HL-60 (cell line): Measurements from ENCODE around the gene TSPAN18.

Experiments used
- DNase-seq, 2 experiments: peaks; one replicate each; pipeline ENCODE4 v3.0.0-alpha.2; 2010 to 2020; ENCODE audit warnings: low read depth in 1 of 2, low spot score in 1 of 2
- H3K27ac ChIP-seq: fragments of 250-450 bp; sonication (Bioruptor Pico); replicated peaks from 2 replicates; pipeline ENCODE4 v1.5.1; 2020; ENCODE audit warnings: mild to moderate bottlenecking, moderate library complexity
- H3K27me3 ChIP-seq: fragments of 250-450 bp; sonication (Bioruptor Pico); 2 replicates; pipeline ENCODE4 v1.5.1; 2021; ENCODE audit warnings: mild to moderate bottlenecking, moderate library complexity; ENCODE audit not compliant: insufficient read depth, poor library complexity, severe bottlenecking
- H3K4me3 ChIP-seq: replicated peaks from 2 replicates; pipeline ENCODE4 v1.5.1; 2011; ENCODE audit warnings: mild to moderate bottlenecking, control low read depth, low read length; ENCODE audit not compliant: insufficient read depth
- GABPA ChIP-seq: IDR thresholded peaks from 2 replicates; pipeline ENCODE4 v1.6.1; 2012; ENCODE audit warnings: low read depth
- POLR2AphosphoS5 ChIP-seq: IDR thresholded peaks from 2 replicates; pipeline ENCODE4 v1.6.1; 2012; ENCODE audit warnings: low read depth
- SPI1 ChIP-seq: IDR thresholded peaks from 2 replicates; pipeline ENCODE4 v1.6.1; 2012; ENCODE audit warnings: low read depth, mild to moderate bottlenecking, borderline replicate concordance
- TF ChIP-seq, protein P1 (sequence below): IDR thresholded peaks from 2 replicates; pipeline ENCODE4 v1.6.1; 2012; ENCODE audit warnings: low read depth; ENCODE audit not compliant: insufficient replicate concordance
- TF ChIP-seq, protein P2 (sequence below): IDR thresholded peaks from one replicate; pipeline ENCODE4 v1.5.1; 2011; ENCODE audit warnings: low read length, control low read depth, inconsistent platforms; ENCODE audit not compliant: insufficient read depth

The TSPAN18 gene

DNA sequence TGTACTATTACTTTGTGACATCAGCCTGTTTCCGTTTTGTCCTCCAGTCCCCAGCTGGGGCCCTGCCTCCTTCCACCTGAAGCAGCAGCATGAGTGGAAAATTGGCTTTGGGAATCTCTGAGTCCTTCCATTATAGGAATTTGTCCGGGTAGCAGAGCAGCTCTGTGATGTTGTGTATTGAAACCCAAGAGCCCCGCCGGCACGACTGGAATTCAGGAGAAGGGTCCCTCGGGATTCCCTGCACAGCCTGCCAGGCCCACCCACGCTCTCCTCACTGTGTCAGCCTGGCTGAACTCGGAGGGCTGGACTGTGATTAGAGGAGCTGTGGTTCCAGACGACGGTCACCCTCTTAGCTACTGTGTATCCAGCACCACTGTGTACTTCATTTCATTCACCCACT, 18.8 kb upstream of the TSPAN18 start:
- DNase-seq = no peak
- TF ChIP-seq, protein P1, sequence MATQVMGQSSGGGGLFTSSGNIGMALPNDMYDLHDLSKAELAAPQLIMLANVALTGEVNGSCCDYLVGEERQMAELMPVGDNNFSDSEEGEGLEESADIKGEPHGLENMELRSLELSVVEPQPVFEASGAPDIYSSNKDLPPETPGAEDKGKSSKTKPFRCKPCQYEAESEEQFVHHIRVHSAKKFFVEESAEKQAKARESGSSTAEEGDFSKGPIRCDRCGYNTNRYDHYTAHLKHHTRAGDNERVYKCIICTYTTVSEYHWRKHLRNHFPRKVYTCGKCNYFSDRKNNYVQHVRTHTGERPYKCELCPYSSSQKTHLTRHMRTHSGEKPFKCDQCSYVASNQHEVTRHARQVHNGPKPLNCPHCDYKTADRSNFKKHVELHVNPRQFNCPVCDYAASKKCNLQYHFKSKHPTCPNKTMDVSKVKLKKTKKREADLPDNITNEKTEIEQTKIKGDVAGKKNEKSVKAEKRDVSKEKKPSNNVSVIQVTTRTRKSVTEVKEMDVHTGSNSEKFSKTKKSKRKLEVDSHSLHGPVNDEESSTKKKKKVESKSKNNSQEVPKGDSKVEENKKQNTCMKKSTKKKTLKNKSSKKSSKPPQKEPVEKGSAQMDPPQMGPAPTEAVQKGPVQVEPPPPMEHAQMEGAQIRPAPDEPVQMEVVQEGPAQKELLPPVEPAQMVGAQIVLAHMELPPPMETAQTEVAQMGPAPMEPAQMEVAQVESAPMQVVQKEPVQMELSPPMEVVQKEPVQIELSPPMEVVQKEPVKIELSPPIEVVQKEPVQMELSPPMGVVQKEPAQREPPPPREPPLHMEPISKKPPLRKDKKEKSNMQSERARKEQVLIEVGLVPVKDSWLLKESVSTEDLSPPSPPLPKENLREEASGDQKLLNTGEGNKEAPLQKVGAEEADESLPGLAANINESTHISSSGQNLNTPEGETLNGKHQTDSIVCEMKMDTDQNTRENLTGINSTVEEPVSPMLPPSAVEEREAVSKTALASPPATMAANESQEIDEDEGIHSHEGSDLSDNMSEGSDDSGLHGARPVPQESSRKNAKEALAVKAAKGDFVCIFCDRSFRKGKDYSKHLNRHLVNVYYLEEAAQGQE = no peak
- TF ChIP-seq GABPA (no peak), SPI1 (no peak), POLR2AphosphoS5 (no peak)
- TF ChIP-seq, protein P2, sequence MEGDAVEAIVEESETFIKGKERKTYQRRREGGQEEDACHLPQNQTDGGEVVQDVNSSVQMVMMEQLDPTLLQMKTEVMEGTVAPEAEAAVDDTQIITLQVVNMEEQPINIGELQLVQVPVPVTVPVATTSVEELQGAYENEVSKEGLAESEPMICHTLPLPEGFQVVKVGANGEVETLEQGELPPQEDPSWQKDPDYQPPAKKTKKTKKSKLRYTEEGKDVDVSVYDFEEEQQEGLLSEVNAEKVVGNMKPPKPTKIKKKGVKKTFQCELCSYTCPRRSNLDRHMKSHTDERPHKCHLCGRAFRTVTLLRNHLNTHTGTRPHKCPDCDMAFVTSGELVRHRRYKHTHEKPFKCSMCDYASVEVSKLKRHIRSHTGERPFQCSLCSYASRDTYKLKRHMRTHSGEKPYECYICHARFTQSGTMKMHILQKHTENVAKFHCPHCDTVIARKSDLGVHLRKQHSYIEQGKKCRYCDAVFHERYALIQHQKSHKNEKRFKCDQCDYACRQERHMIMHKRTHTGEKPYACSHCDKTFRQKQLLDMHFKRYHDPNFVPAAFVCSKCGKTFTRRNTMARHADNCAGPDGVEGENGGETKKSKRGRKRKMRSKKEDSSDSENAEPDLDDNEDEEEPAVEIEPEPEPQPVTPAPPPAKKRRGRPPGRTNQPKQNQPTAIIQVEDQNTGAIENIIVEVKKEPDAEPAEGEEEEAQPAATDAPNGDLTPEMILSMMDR = no peak
- H3K27ac ChIP-seq = no peak overlapping the region
- H3K4me3 ChIP-seq = no peak overlapping the region
- no peaks in the 10 kb centered on the region for H3K27me3 ChIP-seq

DNA sequence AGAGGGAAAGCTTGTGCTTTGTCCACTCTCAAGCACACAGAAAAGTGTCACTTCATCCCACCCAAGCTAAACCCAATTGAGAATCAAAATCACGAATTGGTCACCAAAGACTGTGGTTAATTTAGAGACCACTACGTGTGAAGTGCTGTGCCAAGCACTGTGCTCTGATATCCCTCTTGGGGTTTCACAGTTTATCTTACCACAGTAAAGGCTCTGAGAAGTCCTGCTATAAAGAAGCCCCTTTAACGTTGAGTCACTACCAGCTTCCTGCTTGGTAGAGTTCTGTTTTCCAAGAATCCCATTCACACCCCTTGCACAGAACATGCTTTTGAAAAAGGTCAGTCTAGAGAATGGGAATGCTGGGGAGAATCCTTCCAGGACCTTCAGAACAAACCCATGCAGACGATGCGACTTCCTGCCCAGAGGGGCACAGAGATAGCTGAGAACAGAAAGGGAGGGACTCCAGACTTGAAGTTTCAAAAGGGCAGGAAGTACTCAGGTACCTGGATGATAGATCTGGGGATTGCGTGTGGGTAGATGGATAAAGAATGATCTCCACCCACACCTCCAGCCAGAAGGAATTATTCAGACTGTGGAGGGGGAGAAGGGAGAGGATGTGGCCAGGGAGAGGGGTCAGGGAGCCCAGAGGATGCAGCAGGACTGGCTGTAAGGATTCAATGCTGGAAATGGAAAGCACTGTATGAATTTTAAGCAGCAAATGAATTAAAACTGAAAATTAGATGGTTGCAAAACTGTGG, 18.1 kb upstream of the TSPAN18 start:
- TF ChIP-seq POLR2AphosphoS5 = no peak
- TF ChIP-seq SPI1 = no peak
- TF ChIP-seq, protein P1 = no peak
- no peak for TF ChIP-seq GABPA
- TF ChIP-seq, protein P2 = no peak
- DNase-seq = no peak
- Histone ChIP-seq H3K27ac (no peak overlapping the region), H3K27me3 (peaks cover 1% of the 10 kb centered on the region), H3K4me3 (no peak overlapping the region)

DNA sequence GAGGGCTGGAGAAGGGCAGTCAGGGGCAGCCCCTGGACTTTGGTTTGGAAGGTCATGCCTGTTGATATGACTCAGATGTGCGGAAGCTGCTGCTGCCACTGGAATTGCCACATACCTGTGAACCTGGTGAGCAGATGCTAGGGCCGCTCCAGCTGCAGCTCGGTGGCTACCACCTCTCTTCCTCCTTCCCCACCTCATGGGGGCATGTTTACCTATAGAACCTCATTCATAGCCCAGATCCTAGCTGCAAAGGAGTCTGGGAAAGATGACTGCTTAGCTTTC, 17.5 kb upstream of the TSPAN18 start:
- no peak for DNase-seq
- TF ChIP-seq, protein P1 = no peak
- TF ChIP-seq SPI1 = no peak
- TF ChIP-seq, protein P2 = no peak
- TF ChIP-seq POLR2AphosphoS5 = no peak
- no peak for TF ChIP-seq GABPA
- no peak overlapping the region for H3K27ac ChIP-seq
- peaks cover 2% of the 10 kb centered on the region for H3K27me3 ChIP-seq
- H3K4me3 ChIP-seq = no peak overlapping the region
